SH-SY5Y (cell line): ENCODE data around the gene CCL25.

ENCODE experiments used
- GATA2 ChIP-seq: IDR thresholded peaks from 2 replicates; pipeline ENCODE4 v1.6.1; 2011; ENCODE audit warnings: mild to moderate bottlenecking, low read depth, low read length
- GATA3 ChIP-seq: IDR thresholded peaks from 2 replicates; pipeline ENCODE4 v1.6.1; 2011; ENCODE audit warnings: low read depth, mild to moderate bottlenecking, low read length, moderate library complexity

GRCh38 chr19:8101311-8101710, 48.8 kb downstream of the CCL25 start:
- TF ChIP-seq GATA2 (no peak), GATA3 (no peak)
